Tongue (tissue), 2 donors: ENCODE data around the gene ARHGAP31. TPM values are rescaled to one million over a fixed set of nuclear protein-coding genes. Genes with fewer than 3 reads are reported as not detected.

Experiments used
- DNase-seq: peaks from one replicate; pipeline ENCODE4 v3.0.0-alpha.2; 2015
- total RNA-seq: library from RNA; depleted of rRNA; stranded (reverse); fragments of >200 nt; gene quantifications from one replicate; pipeline ENCODE4 v1.2.3, GENCODE V29; 2014

Gene ARHGAP31
- total RNA-seq, 1 donor from 2014 or later = 16.4 TPM

- DNase-seq = no peak
These were observed 101.8 kb downstream of the ARHGAP31 start for GRCh38 chr3:119395923-119396358.

DNA sequence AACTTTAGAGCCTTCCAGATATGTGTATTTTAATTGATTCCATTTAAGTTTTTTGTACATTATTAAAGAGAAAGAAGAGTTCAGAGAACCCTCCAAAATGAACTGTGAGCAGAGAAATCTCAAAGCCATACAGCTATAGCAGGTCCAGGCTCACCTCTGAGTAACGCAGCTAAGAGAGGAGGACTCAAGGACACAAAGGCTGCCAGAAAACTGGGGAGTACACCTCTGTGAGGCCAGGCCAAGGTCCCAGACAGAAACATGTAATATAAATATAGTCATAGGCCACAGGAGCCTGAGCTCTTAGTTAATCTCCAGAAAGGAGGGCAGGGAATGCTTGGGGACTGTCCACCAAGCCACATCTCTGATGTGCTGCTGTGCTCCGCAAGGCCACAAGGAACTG, 102.7 kb downstream of the ARHGAP31 start:
- no peak for DNase-seq

DNA sequence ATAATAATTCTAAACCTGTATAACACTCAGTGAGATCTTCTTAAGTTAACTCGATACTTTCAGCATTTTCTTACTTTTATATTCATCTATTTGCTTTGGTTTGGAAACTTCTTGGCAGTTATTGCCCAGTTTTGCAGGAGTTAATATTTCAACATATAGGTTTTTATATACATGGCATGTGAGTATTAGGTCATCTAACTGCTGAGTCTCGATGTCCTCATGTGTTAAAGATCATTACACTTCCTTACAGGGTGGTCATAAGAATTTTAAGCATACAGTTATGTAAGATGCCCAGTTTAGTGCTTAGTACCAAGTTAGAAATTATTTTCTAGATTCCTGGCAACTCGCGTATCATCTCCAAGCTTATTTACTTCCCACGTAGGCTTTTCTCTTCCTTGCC, 106.3 kb downstream of the ARHGAP31 start:
- DNase-seq = no peak

GRCh38 chr3:119401069-119401468, 106.9 kb downstream of the ARHGAP31 start:
- DNase-seq = no peak

DNA sequence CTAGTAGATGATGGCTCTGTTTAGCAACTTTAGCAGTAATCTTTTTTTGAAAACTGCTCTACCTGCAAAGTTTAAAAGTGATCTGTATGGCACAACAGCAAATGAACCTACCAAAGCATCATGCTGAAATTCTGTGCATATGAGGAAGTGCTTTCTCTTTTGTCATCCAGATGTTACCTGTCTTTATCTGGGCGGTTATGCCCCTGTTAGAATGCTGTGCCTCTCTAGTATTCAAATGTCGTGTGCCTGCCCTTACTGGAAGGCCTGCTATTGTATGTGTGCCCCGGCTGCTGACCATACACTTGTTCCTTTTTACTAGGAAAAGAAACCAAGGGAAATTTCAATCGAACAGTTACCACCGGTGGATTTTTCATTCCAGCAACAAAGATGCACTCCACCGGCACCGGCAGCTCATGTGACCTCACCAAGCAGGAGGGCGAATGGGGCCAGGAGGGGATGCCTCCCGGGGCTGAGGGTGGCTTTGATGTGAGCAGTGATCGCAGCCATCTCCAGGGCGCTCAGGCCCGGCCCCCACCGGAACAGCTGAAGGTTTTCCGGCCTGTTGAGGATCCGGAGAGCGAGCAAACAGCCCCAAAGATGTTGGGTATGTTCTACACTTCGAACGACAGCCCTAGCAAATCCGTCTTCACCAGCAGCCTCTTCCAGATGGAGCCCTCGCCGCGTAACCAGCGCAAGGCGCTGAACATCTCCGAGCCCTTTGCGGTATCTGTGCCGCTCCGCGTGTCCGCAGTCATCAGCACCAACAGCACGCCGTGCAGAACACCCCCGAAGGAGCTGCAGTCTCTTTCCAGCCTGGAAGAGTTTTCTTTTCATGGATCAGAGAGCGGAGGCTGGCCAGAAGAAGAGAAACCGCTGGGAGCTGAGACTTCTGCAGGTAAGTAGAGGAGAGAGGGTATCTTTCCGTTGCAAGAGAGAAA, 107.6 kb downstream of the ARHGAP31 start:
- DNase-seq = no peak

DNA sequence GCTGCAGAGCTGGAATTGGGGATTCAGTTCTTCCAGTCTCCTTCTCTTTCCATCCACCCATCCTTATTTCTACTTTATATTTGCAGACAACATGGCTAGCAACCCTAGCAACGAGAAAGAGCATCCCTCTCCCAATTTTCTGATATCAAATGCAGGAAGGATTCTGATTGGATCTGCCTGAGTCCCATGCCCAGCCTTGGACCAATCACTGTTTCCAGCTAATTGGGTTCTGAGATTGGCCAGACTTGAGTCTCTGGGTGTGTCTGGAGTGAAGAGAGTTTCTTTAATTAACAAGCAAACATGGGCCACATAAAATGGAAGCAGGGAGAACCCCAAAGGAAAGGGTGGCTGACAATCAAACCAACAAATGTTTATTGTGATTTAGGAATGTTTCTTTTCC, 108.6 kb downstream of the ARHGAP31 start:
- no peak for DNase-seq

GRCh38 chr3:119403201-119403600, 109.0 kb downstream of the ARHGAP31 start:
- DNase-seq = no peak

DNA sequence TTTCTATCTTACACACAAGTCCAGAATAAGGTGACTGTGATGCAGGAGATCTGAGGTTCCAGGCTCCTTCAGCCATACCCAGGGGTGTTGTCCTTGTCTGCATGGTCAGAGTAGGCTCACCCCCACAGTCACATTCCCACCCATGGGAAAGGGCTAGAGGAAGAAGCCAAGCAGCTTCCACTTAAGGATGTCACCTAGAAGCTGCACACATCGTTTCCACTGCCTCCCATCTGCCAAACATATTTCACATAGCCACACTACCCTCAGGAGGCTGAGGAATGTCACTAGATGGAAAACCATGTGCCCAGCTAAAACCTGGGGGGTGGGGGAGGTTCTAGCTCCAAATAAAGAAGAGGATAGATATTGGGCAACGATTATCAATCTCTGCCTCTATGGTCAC, 111.1 kb downstream of the ARHGAP31 start:
- DNase-seq = no peak

GRCh38 chr3:119408243-119408950, 114.2 kb downstream of the ARHGAP31 start:
- DNase-seq = no peak

- no peak for DNase-seq
These were observed 115.7 kb downstream of the ARHGAP31 start for GRCh38 chr3:119409844-119410243.

- DNase-seq = no peak
These were observed 119.6 kb downstream of the ARHGAP31 start for GRCh38 chr3:119413603-119414280.

DNA sequence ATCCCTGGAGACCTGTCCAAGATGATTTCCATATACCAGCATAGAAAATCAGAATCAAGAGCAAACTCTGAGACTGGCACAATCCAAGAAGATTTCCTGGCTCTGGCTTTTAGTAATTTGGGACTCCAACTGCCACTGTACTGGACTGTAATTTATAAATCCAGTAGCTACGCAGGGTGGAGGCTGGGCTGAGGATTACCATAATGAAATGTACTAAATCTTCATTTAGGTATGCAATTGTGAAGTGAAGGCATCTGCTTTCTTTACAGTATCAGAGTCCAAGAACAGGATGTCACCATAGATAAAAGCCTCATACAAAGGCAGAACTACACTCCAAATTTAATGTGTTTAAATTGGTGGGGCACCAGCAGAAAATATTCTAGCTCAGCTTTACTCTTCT, 122.7 kb downstream of the ARHGAP31 start:
- DNase-seq = no peak

- no peak for DNase-seq
These were observed 123.8 kb downstream of the ARHGAP31 start for GRCh38 chr3:119417771-119418512.

- no peak for DNase-seq
These were observed 124.5 kb downstream of the ARHGAP31 start for GRCh38 chr3:119418641-119419040.

DNA sequence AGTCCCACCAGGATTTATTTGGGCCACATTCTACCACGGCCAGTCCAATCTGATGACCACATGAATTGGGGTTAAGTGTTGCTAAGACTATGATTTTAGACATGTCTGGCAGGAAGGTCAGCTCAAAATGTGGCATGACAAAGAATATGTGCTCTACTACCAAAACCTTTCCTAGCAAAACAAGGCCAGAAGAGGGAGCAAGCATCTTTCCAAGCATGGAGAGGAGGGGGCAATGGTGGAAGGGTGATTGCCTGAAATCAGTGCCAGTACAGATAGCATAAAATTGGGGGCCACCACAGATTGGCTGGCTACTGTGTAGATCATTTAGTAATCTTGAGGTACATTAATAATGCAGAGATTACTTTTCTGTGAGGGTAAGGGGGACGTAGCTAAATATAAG, 126.0 kb downstream of the ARHGAP31 start:
- no peak for DNase-seq

- DNase-seq = peak; percentile 11
These were observed 133.5 kb downstream of the ARHGAP31 start for GRCh38 chr3:119427669-119428068.

DNA sequence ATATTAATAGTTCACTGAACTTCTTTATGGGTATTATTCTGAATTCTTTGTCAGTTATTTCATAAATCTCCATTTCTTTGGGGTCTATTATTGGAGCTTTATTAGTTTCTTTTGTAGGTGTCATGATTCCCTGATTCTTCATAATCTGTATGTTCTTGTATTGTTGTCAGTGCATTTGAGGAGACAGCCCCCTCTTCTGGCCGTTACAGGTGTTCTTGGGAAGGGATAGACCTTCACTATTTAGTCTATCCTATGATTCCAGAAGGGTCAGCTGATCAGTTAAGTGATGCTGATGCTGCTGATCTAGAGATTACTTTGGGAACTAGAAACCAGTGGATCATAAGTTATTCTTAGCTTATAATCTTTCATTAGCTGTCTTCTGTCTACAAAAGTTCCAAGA, 134.4 kb downstream of the ARHGAP31 start:
- DNase-seq = no peak

DNA sequence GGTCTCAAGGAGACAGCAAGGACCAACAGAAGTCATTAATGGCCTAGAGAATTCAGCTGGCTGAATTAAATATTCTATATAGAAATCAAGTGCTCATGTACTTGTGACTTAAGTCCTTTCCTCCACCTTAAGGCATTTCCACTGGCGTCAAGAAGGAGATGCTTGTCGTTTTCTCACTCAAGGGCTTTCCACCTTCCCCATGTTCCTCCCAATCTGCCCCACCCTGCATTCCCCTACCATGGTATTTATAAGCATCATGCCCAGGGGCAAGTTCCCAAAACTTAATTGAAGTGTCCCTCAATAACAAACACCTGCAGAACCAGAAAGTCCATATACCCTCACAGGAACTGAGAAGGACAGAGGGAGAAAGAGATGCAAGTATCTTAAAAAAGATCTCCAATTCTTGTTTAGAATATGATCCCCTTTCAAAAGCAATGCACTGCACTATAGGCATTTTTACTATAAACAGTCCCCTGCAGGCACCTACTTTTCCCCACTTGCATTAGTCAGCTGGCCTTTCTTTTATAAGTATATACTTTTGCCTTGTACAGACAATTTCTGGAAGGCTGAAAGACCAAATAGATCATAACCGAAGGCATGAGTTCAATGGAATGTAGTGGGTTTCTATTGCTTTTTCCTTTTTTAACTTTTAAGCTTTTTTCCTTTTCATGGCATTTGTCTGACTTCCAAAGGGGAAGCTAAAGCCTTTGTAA, 139.6 kb downstream of the ARHGAP31 start:
- no peak for DNase-seq

GRCh38 chr3:119434703-119435102, 140.5 kb downstream of the ARHGAP31 start:
- DNase-seq = no peak

DNA sequence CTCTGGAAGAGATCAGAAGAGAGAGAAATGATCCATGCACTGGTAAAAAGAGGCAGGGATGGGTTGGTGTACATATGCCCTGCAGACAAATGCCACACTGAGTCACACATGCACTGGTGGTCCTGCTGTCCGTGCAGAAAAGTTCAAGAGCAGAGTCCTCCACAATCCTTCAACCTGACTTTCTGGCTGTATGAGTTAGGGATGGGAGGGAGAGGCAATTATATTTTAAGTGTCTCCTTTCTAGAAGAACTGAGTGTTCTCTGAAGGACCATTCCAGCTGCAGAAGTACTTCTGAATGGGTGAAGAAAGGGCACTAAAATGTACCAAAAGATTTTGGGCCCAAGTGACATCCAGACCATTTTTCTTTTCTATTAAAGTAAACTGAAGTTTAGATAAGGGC, 142.8 kb downstream of the ARHGAP31 start:
- DNase-seq = no peak

- DNase-seq = no peak
These were observed 143.6 kb downstream of the ARHGAP31 start for GRCh38 chr3:119437691-119438258.
